SK-N-SH treated with all-trans-retinoic acid at 6 μM for 48 hours (cell line): ENCODE data around the gene MIPEP.

Experiments
- ATAC-seq: fragments of 200-7000 bp; cut with Tn5 transposase; 3 replicates; pipeline ENCODE4 v1.9.1; 2020; ENCODE audit warnings: mild to moderate bottlenecking, moderate library complexity
- ARNTL ChIP-seq: fragments of 450-650 bp; formaldehyde crosslinking; IDR thresholded peaks from 2 replicates; pipeline ENCODE4 v1.5.0; 2020; ENCODE audit warnings: low read depth, mild to moderate bottlenecking, moderate library complexity, borderline replicate concordance
- BACH2 ChIP-seq: fragments of 250-450 bp; sonication (Bioruptor Pico); IDR thresholded peaks from 2 replicates; pipeline ENCODE4 v1.9.0; 2021; ENCODE audit warnings: mild to moderate bottlenecking, borderline replicate concordance
- CSRNP3 ChIP-seq: fragments of 250-450 bp; sonication (Bioruptor Pico); IDR thresholded peaks from 2 replicates; pipeline ENCODE4 v1.5.1; 2021; ENCODE audit warnings: mild to moderate bottlenecking, moderate library complexity
- ESRRG ChIP-seq: fragments of 250-450 bp; sonication (Bioruptor Pico); IDR thresholded peaks from 2 replicates; pipeline ENCODE4 v1.6.1; 2021; ENCODE audit warnings: mild to moderate bottlenecking
- ISL1 ChIP-seq: fragments of 250-450 bp; sonication (Bioruptor Pico); IDR thresholded peaks from 2 replicates; pipeline ENCODE4 v2.1.2; 2022; ENCODE audit warnings: mild to moderate bottlenecking, moderate library complexity
- OSR1 ChIP-seq: fragments of 250-450 bp; sonication (Bioruptor Pico); IDR thresholded peaks from 2 replicates; pipeline ENCODE4 v1.8.0; 2022; ENCODE audit warnings: moderate library complexity, mild to moderate bottlenecking, inconsistent platforms
- PATZ1 ChIP-seq: fragments of 250-450 bp; sonication (Bioruptor Pico); IDR thresholded peaks from 2 replicates; pipeline ENCODE4 v1.8.0; 2020; ENCODE audit warnings: mild to moderate bottlenecking, moderate library complexity, borderline replicate concordance
- POU6F1 ChIP-seq: fragments of 250-450 bp; sonication (Bioruptor Pico); IDR thresholded peaks from 2 replicates; pipeline ENCODE4 v1.8.0; 2021; ENCODE audit warnings: low read depth, mild to moderate bottlenecking, moderate library complexity, borderline replicate concordance
- PPARA ChIP-seq: fragments of 250-450 bp; sonication (Bioruptor Pico); IDR thresholded peaks from 2 replicates; pipeline ENCODE4 v1.5.0; 2020; ENCODE audit warnings: mild to moderate bottlenecking, borderline replicate concordance
- RARB ChIP-seq: fragments of 250-450 bp; sonication (Bioruptor Pico); IDR thresholded peaks from 2 replicates; pipeline ENCODE4 v1.8.0; 2021; ENCODE audit warnings: mild to moderate bottlenecking, moderate library complexity
- TCF4 ChIP-seq: fragments of 250-450 bp; sonication (Bioruptor Pico); IDR thresholded peaks from 2 replicates; pipeline ENCODE4 v1.8.0; 2021; ENCODE audit warnings: mild to moderate bottlenecking, moderate library complexity, borderline replicate concordance
- ZC3H10 ChIP-seq: fragments of 250-450 bp; sonication (Bioruptor Pico); IDR thresholded peaks from 2 replicates; pipeline ENCODE4 v1.5.1; 2021; ENCODE audit warnings: mild to moderate bottlenecking, moderate library complexity
- ZFP30 ChIP-seq: fragments of 450-650 bp; formaldehyde crosslinking; IDR thresholded peaks from 2 replicates; pipeline ENCODE4 v1.5.0; 2022; ENCODE audit warnings: mild to moderate bottlenecking, moderate library complexity
- ZNF565 ChIP-seq: fragments of 450-650 bp; formaldehyde crosslinking; conservative IDR thresholded peaks from 2 replicates; pipeline ENCODE4 v1.5.0; 2020; ENCODE audit warnings: low read depth, mild to moderate bottlenecking, moderate library complexity
- ZNF8 ChIP-seq: fragments of 450-650 bp; formaldehyde crosslinking; IDR thresholded peaks from 2 replicates; pipeline ENCODE4 v1.5.0; 2020; ENCODE audit warnings: mild to moderate bottlenecking, moderate library complexity
- TF ChIP-seq, protein P1 (sequence below): fragments of 250-450 bp; sonication (Bioruptor Pico); IDR thresholded peaks from 2 replicates; pipeline ENCODE4 v1.5.0; 2020; ENCODE audit warnings: mild to moderate bottlenecking, moderate library complexity
- TF ChIP-seq, protein P2 (sequence below): fragments of 250-450 bp; sonication (Bioruptor Pico); IDR thresholded peaks from 2 replicates; pipeline ENCODE4 v1.5.1; 2020; ENCODE audit warnings: low read depth, mild to moderate bottlenecking, moderate library complexity

Gene MIPEP

DNA sequence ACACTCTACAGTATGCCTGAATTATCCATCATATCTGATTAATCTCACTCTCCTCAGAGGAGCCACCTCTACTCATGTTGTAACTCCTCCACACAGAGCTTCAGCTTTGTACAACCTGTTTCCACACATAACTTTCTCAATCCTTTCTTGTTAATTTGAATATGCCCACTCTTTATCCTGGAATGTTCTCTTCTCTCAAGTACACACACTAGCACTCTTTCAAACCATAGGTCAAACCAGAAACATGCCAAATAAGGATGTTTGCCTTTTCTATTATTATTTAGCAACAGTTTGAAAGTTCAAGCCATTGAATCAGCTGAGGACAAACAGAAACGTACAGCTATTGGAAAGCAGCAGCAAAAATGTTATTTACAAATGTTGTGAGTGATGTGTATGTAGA lies 110.3 kb downstream of the MIPEP start:
- no peak for ATAC-seq
- TF ChIP-seq, protein P1, sequence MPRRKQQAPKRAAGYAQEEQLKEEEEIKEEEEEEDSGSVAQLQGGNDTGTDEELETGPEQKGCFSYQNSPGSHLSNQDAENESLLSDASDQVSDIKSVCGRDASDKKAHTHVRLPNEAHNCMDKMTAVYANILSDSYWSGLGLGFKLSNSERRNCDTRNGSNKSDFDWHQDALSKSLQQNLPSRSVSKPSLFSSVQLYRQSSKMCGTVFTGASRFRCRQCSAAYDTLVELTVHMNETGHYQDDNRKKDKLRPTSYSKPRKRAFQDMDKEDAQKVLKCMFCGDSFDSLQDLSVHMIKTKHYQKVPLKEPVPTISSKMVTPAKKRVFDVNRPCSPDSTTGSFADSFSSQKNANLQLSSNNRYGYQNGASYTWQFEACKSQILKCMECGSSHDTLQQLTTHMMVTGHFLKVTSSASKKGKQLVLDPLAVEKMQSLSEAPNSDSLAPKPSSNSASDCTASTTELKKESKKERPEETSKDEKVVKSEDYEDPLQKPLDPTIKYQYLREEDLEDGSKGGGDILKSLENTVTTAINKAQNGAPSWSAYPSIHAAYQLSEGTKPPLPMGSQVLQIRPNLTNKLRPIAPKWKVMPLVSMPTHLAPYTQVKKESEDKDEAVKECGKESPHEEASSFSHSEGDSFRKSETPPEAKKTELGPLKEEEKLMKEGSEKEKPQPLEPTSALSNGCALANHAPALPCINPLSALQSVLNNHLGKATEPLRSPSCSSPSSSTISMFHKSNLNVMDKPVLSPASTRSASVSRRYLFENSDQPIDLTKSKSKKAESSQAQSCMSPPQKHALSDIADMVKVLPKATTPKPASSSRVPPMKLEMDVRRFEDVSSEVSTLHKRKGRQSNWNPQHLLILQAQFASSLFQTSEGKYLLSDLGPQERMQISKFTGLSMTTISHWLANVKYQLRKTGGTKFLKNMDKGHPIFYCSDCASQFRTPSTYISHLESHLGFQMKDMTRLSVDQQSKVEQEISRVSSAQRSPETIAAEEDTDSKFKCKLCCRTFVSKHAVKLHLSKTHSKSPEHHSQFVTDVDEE (CRISPR knock-in tag): no peak
- TF ChIP-seq PPARA (CRISPR knock-in tag) (no peak), CSRNP3 (no peak), BACH2 (CRISPR knock-in tag) (no peak), ISL1 (CRISPR knock-in tag) (no peak), ZNF565 (CRISPR knock-in tag) (no peak), RARB (CRISPR knock-in tag) (no peak), TCF4 (CRISPR knock-in tag) (no peak), OSR1 (CRISPR knock-in tag) (no peak), ZC3H10 (CRISPR knock-in tag) (no peak), POU6F1 (CRISPR knock-in tag) (no peak)

DNA sequence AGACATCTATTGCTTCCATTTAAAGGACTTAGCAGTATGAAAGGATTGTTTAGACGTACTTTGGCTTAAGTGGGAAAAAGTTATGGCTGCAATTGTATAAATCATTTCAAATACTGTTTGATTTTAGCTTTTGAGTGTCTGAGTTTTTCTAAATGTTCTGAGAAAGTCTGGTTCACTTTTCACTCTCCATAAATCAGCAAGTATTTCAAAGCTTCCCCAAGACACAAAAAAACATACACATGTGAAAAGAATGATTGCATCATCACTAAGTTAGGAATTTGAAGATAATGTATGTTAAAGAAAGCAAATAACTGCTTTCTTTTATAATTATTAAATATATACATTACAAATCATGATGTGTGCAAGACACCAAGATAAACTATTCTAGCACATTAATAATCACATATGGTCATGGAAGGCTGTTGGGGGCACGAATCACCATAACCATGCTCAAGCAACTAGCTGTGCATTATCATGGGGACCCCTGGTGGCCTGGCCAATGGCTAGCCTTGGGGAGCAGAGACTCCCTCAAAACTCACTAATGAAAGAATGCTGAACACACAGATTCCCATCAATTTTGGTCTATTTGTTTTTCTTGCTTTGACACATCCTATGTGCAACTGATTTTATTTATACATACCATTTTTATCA lies 111.1 kb downstream of the MIPEP start:
- ATAC-seq: no peak
- TF ChIP-seq POU6F1 (CRISPR knock-in tag): no peak
- TF ChIP-seq OSR1 (CRISPR knock-in tag): no peak
- TF ChIP-seq, protein P1 (CRISPR knock-in tag): no peak
- no peak for TF ChIP-seq ZC3H10 (CRISPR knock-in tag)
- no peak for TF ChIP-seq ISL1 (CRISPR knock-in tag)
- no peak for TF ChIP-seq BACH2 (CRISPR knock-in tag)
- TF ChIP-seq ARNTL (CRISPR knock-in tag): no peak

GRCh38 chr13:23777575-23777870 lies 111.7 kb downstream of the MIPEP start:
- ATAC-seq: no peak
- TF ChIP-seq TCF4 (CRISPR knock-in tag) (no peak), PATZ1 (CRISPR knock-in tag) (no peak), ESRRG (CRISPR knock-in tag) (no peak), OSR1 (CRISPR knock-in tag) (no peak), ZNF8 (CRISPR knock-in tag) (no peak), CSRNP3 (no peak), ZFP30 (CRISPR knock-in tag) (no peak)
- TF ChIP-seq, protein P2, sequence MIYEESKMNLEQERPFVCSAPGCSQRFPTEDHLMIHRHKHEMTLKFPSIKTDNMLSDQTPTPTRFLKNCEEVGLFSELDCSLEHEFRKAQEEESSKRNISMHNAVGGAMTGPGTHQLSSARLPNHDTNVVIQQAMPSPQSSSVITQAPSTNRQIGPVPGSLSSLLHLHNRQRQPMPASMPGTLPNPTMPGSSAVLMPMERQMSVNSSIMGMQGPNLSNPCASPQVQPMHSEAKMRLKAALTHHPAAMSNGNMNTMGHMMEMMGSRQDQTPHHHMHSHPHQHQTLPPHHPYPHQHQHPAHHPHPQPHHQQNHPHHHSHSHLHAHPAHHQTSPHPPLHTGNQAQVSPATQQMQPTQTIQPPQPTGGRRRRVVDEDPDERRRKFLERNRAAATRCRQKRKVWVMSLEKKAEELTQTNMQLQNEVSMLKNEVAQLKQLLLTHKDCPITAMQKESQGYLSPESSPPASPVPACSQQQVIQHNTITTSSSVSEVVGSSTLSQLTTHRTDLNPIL: no peak
- TF ChIP-seq, protein P1 (CRISPR knock-in tag): no peak
